Uterus (tissue), 2 donors: Measurements from ENCODE around the gene ZNF474.

Experiments used
- CTCF ChIP-seq, 4 experiments: fragments of 200-600 bp in 2 of 4; fragments of 450-650 bp in 2 of 4; sonication (generic) in 2 of 4; IDR thresholded peaks; one replicate each; pipeline ENCODE4 v1.5.1; 2016 to 2019; ENCODE audit warnings: antibody characterized with exemption in 4 of 4, mild to moderate bottlenecking in 2 of 4, moderate library complexity in 1 of 4
- POLR2A ChIP-seq, 2 donors: fragments of 450-650 bp; IDR thresholded peaks; one replicate each; pipeline ENCODE4 v1.6.1; 2016; ENCODE audit warnings: antibody characterized with exemption in 2 of 2, mild to moderate bottlenecking in 1 of 2, moderate library complexity in 1 of 2

- TF ChIP-seq CTCF (IDR thresholded peaks at IDR 0.05) (no peak), POLR2A (IDR thresholded peaks at IDR 0.05) (no peak)
Measured at GRCh38 chr5:122099060-122099790, 30.1 kb upstream of the ZNF474 start.
